HG03045 (cell line): ENCODE data around the gene COG5.

Experiments used
- ATAC-seq: cut with Tn5 transposase; IDR thresholded peaks from one replicate; pipeline ENCODE4 v1.9.1; 2021; ENCODE audit warnings: mild to moderate bottlenecking, moderate library complexity; ENCODE audit not compliant: unreplicated experiment

Gene COG5

DNA sequence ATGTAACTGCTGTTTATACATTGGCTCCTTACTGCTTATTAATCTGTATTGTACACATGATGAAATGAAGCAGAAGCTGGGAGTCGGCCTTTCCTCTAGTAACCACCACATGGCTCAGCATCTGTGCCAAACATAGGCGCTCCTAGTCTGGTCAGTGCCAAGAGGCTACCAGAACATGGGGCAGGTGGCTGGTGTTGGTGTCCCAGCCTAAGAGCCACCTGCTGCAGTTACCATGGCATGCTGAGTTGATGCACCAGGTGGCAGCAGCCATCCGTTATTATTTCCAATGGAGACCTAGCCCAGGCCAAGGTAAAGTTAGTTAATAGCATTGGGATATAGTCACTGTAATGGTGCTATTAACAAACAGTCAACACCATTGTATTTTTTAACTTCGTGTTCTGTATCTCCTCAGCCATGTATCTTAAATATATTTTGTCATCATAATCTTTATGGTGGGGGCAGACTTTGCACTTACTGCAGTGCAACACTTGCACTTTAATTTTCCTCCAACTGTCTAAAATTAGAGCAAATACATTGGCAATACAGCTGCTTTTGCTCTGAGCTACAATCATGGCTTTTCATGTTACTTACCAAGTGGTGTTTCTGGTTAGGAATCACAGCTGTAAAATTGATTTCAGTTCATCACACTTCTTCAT lies 361.8 kb downstream of the COG5 start:
- no peak for ATAC-seq

DNA sequence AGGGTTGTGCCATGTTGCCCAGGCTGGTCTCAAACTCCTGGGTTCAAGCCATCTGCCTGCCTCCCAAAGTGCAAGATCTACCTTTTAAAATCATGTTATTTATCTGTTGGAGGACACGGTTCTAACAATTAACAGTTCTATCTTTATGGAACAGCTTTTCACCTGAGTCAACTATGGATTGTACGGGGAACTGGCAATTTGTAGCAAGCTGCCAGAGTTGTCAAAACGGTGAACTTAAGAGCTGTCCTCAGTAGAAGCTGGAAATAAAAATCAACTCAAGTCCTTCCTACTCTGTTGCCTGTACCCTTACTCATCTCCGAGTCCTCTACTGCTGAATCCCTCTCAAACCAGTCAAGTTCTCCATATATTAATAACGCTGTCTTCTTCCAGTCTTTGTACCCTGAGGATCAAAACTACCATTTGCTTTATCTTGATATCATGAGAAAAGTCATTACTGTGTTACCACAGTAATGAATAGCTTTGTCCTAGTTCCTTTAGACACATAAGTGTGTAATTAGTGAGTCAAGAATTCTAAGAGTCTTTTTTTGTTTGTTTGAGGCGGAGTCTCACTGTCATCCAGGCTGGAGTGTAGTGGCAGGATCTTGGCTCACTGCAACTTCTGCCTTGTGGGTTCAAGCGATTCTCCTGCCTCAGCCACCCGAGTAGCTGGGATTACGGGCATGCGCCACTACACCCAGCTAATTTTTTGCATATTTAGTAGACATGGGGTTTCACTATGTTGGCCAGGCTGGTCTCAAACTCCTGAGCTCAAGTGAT lies 366.7 kb downstream of the COG5 start:
- ATAC-seq: no peak

DNA sequence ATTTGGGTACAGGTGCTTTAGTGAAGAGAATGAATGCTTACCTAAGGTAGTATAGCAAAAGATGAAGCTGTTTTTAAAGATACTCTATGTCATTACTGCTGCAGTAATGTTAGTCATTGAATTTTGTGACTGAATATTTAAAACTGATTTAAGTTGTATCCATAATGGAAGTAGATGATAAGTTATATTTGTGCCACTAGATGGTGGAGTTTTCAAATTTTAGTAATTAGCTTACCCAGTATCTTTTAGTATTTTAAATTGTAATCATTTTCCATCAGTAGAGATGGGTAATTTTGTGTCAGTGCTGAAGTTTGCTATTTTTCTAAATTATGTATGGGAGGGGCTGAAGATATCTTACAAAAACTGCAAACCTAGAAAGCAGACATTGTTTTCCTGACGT lies 369.7 kb downstream of the COG5 start:
- no peak for ATAC-seq

DNA sequence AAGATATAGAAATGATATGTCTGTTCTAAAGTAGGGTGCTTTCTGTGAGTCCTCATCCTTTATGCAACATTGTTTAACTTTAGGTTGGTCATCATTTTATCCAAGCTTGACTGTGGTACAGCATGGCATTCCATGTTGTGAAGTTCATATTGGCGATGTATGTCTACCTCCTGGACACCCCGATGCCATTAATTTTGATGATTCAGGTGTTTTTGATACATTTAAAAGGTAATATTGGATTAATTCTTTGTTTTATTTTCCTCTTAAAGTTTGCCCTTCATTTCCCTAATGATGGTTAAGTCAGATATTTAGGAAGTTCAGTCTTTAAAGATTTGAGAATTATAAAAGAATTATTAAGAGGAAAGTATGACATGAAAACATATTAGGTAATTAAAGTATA lies 373.6 kb downstream of the COG5 start:
- ATAC-seq: no peak

DNA sequence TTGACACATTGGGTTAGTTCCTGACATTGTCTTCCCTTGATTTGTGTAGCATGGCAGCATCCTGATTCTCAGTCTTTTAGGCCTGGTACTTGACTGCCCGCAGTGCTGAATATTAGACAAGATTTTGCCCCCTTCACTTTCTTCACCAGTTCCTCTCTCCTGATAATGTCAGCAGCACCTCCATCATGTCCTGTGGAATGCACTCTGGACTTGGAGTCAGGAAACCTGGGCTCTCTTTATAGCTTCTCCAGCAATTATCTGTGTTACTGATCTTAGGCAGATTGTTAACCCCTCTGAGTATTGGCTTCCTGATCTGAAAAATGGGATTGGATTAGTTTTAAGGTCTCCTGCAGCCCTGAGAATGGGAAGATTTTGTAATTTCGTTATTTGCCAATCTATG lies 375.9 kb downstream of the COG5 start:
- no peak for ATAC-seq

DNA sequence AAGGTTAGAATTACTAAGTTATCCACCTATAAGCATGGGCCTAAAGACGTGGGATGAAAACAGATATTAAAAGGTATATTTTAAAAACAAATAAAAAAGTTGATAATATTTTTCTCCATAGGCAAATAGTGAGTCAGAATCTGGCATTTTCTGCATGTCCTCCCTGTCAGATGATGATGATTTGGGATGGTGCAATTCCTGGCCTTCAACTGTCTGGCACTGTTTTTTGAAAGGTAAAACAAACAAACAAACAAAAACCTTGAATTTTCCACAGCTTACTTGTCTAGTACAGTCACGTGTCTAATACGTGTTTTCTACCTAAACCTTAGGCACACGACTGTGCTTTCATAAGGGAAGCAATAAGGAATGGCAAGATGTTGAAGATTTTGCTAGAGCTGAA lies 377.5 kb downstream of the COG5 start:
- ATAC-seq: no peak

DNA sequence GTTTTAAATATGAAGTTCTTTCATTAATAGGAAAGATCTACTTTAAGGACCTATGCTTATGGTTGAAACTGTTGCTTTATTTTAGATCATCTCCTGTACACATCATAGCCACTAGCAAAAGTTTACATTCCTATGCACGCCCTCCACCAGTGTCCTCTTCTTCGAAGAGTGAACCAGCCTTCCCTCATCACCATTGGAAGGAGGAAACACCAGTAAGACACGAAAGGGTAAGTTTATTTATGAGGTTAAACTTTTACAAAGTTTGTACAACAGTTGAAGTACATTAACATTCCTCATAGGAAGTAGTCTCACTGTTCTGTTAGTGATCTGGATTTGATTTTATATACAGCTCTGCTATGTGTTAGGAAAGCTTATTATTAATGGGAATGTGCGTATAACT lies 378.0 kb downstream of the COG5 start:
- ATAC-seq: no peak

DNA sequence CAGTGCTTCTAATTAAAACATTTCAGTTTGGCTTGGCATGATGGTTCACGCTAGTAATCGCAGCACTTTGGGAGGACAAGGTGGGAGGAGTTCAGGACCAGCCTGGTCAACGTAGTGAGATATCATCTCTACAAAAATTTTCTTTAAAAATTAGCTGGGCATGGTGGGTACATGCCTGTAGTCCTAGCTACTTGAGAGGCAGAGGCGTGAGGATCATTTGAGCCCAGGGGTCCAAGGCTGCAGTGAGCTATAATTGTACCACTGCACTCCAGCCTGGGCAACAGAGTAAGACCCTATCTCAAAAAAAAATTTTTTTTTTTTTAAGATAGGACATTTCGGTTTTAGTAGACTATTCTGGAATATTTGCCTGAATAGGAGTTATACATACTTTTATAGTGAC lies 382.5 kb downstream of the COG5 start:
- no peak for ATAC-seq

DNA sequence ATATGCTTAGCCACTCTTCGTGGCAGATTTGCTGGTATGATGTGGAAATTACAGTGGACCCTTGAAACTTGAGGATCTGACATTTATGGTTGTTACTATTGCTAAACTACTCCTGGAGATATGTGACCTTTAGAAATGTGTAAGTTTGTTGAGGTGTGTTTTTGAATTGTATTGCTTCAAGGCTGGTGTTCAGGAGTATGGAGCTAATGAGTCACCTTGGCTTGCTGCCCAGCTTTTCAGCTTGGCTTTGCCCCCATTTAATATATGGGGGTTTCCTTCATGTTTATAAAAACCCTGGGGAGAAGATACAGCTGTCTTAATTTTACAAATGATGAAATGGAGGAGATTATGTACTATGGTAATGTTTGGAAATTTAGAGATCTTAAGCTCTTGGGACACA lies 383.3 kb downstream of the COG5 start:
- ATAC-seq: no peak

DNA sequence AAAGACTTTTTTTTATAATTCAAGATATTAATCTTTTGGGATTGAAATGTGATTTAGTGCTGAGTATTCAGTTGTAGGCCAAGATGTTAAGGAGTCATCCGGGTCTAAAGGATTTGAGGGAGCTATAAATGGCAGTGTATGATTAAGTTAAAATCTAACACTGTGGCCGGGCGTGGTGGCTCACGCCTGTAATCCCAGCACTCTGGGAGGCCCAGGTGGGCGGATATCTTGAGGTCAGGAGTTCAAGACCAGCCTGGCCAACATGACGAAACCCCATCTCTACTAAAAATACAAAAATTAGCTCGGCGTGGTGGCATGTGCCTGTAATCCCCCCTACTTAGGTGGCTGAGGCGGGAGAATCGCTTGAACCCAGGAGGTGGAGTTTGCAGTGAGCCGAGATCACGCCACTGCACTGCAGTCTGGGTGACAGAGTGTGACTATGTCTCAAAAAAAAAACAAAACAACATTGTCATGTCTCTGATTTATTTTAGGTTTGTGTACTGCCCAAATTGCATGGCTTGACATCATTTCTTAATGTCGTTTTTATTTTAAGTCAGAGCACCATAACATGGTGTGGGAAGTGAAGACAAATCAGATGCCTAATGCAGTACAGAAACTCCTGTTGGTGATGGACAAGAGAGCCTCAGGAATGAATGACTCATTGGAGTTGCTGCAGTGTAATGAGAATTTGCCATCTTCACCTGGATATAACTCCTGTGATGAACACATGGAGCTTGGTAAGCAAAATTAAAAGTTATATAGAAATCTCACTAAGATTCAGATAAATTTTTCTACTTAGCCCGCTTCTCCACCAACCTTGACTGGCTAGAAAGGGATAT lies 384.2 kb downstream of the COG5 start:
- ATAC-seq: no peak

DNA sequence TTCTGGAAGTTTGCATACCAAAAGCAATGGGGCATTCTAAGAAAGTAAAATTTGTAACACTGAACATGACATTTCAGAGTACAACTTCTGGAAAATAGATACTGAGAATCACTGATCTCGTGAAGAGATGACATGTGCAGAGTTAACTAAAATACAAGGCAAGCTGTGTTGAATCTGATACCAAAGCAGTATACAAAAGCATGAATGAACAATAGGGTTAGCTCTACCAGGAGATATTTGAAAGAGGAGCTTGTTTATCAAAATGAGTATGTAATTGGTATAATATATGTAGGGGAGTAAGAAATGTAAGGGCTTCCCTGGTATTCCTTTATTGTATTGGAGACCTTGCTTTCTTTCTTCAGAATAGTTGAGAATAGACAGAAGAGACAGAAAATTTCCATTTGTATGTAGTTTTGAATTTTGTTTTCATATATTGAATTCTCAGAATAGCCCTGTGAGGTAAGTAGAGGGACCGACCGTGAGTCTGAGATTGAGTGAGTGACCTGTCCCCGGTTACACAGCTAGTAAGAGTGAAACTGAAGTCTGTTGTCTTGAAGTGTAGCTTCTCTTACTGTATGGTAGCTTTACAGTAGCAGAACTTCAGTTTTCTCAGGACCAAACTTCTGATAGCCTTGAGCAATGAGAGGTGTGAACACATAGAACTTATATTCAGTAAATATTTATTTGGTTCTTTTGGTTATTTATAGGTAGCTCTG lies 389.9 kb downstream of the COG5 start:
- ATAC-seq: peak; percentile 55

DNA sequence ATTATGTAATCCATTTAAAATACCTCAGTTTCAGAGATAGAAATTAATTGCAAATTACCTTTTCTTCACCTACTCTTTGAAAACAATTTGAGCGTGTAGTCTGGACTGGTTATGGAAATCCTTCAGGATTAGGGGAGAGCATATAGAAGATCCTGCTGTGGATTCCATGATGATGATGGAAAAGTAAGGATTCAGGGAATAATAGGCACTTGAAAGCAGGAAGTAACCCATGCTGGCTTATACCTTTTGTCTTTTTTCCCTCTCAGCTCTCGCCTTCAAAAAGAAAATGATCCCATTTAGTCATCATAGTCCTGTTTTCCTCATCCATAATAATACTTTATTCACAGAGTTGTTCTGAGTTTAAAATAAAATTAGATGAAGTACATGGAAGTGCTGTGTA lies 390.5 kb downstream of the COG5 start:
- no peak for ATAC-seq

DNA sequence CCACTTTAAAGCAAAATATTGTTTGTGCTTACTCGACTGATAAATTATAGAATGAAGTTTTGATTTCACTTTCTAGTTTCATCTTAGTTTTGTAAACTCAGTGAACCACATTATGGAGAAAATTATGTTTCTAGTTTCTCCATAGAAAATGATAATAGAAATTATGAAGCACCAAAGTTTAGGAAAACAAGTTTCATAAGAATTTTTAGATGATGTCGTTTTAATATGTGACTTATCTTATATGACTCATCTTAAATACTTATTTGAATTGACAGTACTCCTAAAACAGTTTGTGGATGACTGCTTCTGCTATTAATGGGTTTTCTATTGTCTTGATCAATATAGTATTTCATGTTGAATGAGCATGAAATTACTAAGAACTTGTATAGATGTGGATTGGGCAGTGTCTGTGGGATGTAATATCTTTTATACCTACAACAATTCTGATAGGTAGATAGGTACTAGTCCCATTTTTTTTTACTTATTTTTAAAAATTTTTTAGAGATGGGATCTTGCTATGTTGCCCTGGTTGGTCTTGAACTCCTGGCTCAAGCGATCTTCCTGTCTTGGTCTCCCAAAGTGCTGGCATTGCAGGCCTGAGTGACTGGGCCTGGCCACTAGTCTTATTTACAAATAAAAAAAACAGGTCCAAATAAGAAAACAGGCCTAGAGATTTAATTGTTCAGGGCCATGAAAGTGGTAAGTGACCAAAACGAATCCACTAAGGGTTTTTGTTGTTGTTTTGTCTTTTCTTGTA lies 391.3 kb downstream of the COG5 start:
- no peak for ATAC-seq

DNA sequence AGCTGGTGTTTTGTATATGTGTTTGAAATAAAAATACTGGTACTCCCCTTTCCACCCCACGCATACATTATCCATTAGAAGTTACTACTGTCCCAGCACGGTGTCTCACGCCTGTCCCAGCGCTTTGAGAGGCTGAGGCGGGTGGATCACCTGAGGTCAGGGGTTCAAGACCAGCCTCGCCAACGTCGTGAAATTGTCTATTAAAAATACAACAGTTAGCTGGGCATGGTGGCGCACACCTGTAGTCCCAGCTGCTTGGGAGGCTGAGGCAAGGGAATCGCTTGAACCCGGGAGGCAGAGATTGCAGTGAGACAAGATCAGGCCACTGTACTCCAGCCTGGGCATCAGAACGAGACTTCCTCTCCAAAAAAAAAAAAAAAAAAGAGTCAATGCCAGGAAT lies 392.2 kb downstream of the COG5 start:
- no peak for ATAC-seq

DNA sequence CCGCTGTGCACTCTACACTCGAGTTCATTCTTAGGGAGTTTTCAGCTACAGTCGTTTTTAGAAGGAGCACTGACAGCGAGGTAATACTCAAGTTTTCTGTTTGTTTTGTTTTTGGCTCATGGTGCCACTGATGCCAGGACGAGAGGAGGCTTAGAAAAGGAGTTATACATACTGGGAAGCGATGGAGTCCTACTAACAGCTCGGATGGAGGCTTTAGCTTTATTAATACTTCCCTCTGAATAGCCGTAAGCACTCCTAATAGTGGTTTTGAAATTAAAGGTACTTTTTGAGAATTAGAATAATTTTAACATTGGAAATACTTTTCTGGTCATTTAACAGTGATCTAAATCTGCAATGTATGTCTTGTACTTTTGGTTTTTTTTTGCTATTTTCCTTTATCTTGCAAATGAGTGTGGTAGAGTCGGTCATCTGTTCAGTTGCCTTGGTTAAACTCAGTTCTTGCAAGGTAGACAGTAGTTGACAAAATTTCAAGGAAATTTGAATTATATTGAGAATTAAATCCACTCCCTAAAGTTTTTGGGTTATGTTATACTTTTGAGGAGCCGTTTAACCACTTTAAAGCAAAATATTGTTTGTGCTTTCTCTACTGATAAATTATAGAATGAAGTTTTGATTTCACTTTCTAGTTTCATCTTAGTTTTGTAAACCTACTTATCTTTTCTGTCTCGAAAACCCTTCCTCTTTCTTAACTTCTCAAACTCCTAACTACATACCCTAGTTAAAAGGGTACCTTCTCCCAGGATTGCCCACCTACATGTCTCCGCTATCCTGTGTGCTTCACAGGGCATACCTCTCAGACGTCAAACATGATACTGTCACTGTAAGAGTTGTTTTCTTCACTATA lies 393.4 kb downstream of the COG5 start:
- ATAC-seq: no peak

DNA sequence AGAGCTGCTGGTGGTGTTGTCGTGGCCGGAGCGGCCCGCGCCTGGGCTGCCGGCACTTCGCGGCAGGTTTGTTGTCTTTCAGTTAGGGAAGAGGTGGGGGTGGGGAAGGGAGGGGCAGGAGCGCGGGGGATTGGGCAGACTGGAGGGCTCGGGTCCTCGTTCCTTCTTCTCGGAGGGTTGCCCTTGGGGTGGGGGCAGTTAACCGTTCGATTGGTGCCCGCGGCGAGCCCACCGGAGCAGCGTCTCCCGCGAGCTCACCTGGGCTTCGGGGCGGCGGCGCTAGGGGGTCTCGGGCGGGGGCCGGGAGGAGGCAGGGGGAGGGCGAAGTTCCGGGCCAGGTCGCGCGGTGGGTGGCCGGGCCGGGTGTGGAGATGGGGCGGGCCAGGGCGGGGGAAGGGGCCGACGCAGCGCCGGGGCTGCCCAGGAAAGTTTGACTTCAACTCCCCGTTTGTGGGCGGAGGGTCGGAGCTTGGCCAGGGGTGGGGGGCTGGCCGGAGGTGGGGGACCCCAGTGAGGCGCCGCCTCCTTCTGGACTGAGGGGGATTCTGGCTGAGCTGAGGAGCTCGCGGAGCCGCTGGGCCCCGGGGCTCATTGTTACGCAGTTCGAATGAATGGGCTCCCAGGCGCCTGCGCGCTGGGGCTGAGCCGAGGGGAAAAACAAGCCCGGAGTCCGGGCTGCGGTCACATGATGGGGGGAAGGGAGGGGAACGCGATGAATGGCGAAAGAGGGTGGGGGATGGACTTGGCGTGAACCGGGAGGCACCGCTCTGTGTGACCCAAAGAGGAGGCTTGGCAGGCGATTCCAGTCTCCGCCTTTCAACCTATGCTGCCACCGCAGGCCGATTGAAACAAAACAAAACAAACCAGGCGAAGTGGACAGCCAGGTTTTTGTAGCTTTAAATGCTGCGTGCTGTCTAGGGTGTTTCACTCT lies 394.3 kb downstream of the COG5 start:
- ATAC-seq: peak; percentile 22

DNA sequence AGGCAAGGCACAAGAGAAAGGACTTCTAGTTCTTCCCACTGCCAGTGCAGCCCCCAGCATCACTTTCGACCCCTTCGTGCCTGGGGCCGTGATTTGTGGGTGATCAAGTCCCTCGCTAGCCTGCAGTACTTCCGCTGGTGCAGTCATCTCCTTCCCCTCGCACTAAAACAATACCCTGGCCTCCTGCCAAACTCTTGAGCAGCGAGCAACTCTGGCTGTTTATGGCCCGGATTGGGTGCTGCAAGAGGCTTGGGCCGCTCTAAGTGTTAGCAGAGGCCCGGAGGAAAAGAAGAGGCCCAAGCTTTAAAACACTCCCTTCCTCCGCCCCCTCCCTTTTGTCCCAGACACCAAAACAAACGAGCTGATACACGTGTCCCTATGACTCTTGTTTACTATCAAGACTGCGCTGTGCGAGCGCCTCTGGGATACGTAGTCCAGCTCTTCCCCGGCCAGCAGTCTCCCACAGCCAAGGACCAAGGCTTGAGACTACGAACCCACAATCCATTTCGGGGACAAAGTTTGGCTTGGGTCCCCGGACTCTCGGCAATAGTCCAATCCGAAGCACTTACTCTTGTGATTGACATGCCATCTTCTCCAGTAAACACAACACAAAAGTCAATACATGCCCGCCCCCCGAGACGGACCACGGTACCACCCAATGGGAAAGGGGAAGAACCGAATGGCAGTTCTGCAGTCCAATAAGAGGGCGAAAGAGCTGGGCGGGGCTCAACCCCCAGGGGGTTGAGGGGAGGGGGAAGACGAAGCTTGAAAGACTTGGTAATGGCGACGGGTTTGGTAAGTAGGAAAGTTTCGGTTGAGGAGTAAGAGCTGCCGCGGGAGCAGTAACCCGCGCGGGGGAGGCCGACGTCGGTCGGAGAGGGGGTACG lies 395.2 kb downstream of the COG5 start, which contains the start of gene HBP1:
Gene HBP1 (plus strand): TSS at position 771 of the 887 bp plus-strand sequence. CDS start 10,891 bp downstream, outside the sequence.
- peak; percentile 89 for ATAC-seq
